ENCODE data around the gene PDE7B. TPM values are rescaled to one million over a fixed set of nuclear protein-coding genes. Genes with fewer than 3 reads are reported as not detected.

Gene PDE7B
- total RNA-seq (under 1 TPM; 0.04 to 0.24 TPM), polyA plus RNA-seq (0.07 TPM)

GRCh38 chr6:135851442-135852271 is at the start of gene PDE7B:
Gene PDE7B, plus strand, starts transcription at chr6:135851701.
- Histone ChIP-seq H3K27ac (ENCODE audit: low read depth, low read length) (no peak within 1 kb of the TSS), H3K9me3 (ENCODE audit: low read length) (no peaks in the 10 kb centered on the region), H3K4me1 (ENCODE audit: insufficient read depth, low read length) (peaks cover 8% of the 10 kb centered on the region), H3K36me3 (ENCODE audit: insufficient read depth, low read length) (no peaks in the 10 kb centered on the region), H3K4me3 (ENCODE audit: low read length) (peak within 1 kb of the TSS; percentile 42), H3K27me3 (ENCODE audit: insufficient read depth, low read length, poor library complexity, severe bottlenecking) (no peaks in the 10 kb centered on the region)
- peaks cover 3 to 5% of the 10 kb centered on the region in 2 donors for H3K27me3 Mint-ChIP-seq
- H3K4me1 Mint-ChIP-seq, result peaks cover 11 to 15% (median 11%) of the 10 kb centered on the region in 3 donors
- ChIA-PET CTCF (no interaction called here), POLR2A (no interaction called here)
- DNase-seq, result peak in 2 of 5 donors; percentile 10 to 29
- no peaks in the 10 kb centered on the region for H3K9me3 Mint-ChIP-seq
- peak within 1 kb of the TSS in 4 of 8 donors; percentile 24 to 76 (median 68) for H3K27ac Mint-ChIP-seq
- peak within 1 kb of the TSS in 6 of 7 donors; percentile 59 to 80 (median 66) for H3K4me3 Mint-ChIP-seq
- H3K36me3 Mint-ChIP-seq, result no peaks in the 10 kb centered on the region

- H3K27ac Mint-ChIP-seq, result no peak overlapping the region
- no peak overlapping the region for H3K4me3 Mint-ChIP-seq
- no peaks in the 10 kb centered on the region for H3K9me3 Mint-ChIP-seq
- no peaks in the 10 kb centered on the region for H3K36me3 ChIP-seq (ENCODE audit: insufficient read depth, low read length)
- no peak for DNase-seq
- no peaks in the 10 kb centered on the region for H3K27me3 ChIP-seq (ENCODE audit: insufficient read depth, low read length, poor library complexity, severe bottlenecking)
- H3K4me1 ChIP-seq (ENCODE audit: insufficient read depth, low read length), result no peaks in the 10 kb centered on the region
- no peak overlapping the region for H3K27ac ChIP-seq (ENCODE audit: low read depth, low read length)
- H3K36me3 Mint-ChIP-seq, result no peaks in the 10 kb centered on the region
- H3K9me3 ChIP-seq (ENCODE audit: low read length), result no peaks in the 10 kb centered on the region
- no peaks in the 10 kb centered on the region for H3K27me3 Mint-ChIP-seq
- H3K4me1 Mint-ChIP-seq, result peaks cover 2 to 11% (median 9%) of the 10 kb centered on the region in 3 donors
- ChIA-PET CTCF (no interaction called here), POLR2A (no interaction called here)
- H3K4me3 ChIP-seq (ENCODE audit: low read length), result no peak overlapping the region
Observed at GRCh38 chr6:135801755-135802465, 49.6 kb upstream of the PDE7B start.

- H3K27ac ChIP-seq (ENCODE audit: low read depth, low read length), result no peak overlapping the region
- peaks cover 0 to 1% of the 10 kb centered on the region in 2 donors for H3K27me3 Mint-ChIP-seq
- H3K36me3 Mint-ChIP-seq, result peaks cover 0 to 4% (median 0%) of the 10 kb centered on the region in 3 donors
- CTCF ChIA-PET, result no interaction called here
- no peaks in the 10 kb centered on the region for H3K27me3 ChIP-seq (ENCODE audit: insufficient read depth, low read length, poor library complexity, severe bottlenecking)
- POLR2A ChIA-PET, result no interaction called here
- H3K4me3 Mint-ChIP-seq, result no peak overlapping the region
- H3K4me1 Mint-ChIP-seq, result no peaks in the 10 kb centered on the region
- H3K36me3 ChIP-seq (ENCODE audit: insufficient read depth, low read length), result no peaks in the 10 kb centered on the region
- H3K4me3 ChIP-seq (ENCODE audit: low read length), result no peak overlapping the region
- no peak overlapping the region for H3K27ac Mint-ChIP-seq
- peaks cover 0 to 7% (median 0%) of the 10 kb centered on the region in 5 donors for H3K9me3 Mint-ChIP-seq
- no peaks in the 10 kb centered on the region for H3K4me1 ChIP-seq (ENCODE audit: insufficient read depth, low read length)
- H3K9me3 ChIP-seq (ENCODE audit: low read length), result no peaks in the 10 kb centered on the region
- DNase-seq, result no peak
Observed at GRCh38 chr6:135810486-135810885, 41.0 kb upstream of the PDE7B start.

DNA sequence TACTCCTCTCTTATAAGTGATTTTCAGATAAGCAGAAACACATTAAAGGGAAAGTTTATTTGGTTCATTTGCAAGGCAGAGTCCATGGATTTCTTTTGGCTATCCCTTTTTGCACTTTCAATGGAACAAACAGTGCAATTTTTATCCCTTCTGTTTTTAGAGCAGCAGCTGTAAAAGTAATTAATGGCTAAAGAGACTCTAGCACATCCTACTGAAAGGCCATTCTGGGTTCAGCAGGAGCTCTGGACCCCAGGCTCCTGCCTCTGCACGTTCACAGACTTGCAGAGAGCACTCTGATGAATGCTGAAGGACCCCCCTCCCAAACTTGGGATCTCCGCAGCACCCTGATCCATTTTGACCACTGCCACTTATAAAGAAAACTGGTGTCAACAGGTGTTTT is 40.3 kb upstream of the PDE7B start:
- Histone ChIP-seq H3K4me3 (ENCODE audit: low read length) (no peak overlapping the region), H3K27me3 (ENCODE audit: insufficient read depth, low read length, poor library complexity, severe bottlenecking) (no peaks in the 10 kb centered on the region), H3K4me1 (ENCODE audit: insufficient read depth, low read length) (no peaks in the 10 kb centered on the region), H3K27ac (ENCODE audit: low read depth, low read length) (no peak overlapping the region), H3K36me3 (ENCODE audit: insufficient read depth, low read length) (no peaks in the 10 kb centered on the region), H3K9me3 (ENCODE audit: low read length) (no peaks in the 10 kb centered on the region)
- no peak for DNase-seq
- Mint-ChIP-seq H3K27me3 (peaks cover 0 to 1% of the 10 kb centered on the region in 2 donors), H3K9me3 (peaks cover 0 to 7% (median 0%) of the 10 kb centered on the region in 5 donors), H3K4me1 (no peaks in the 10 kb centered on the region), H3K36me3 (peaks cover 0 to 4% (median 0%) of the 10 kb centered on the region in 3 donors), H3K4me3 (no peak overlapping the region), H3K27ac (no peak overlapping the region)
- ChIA-PET CTCF (no interaction called here), POLR2A (no interaction called here)

DNA sequence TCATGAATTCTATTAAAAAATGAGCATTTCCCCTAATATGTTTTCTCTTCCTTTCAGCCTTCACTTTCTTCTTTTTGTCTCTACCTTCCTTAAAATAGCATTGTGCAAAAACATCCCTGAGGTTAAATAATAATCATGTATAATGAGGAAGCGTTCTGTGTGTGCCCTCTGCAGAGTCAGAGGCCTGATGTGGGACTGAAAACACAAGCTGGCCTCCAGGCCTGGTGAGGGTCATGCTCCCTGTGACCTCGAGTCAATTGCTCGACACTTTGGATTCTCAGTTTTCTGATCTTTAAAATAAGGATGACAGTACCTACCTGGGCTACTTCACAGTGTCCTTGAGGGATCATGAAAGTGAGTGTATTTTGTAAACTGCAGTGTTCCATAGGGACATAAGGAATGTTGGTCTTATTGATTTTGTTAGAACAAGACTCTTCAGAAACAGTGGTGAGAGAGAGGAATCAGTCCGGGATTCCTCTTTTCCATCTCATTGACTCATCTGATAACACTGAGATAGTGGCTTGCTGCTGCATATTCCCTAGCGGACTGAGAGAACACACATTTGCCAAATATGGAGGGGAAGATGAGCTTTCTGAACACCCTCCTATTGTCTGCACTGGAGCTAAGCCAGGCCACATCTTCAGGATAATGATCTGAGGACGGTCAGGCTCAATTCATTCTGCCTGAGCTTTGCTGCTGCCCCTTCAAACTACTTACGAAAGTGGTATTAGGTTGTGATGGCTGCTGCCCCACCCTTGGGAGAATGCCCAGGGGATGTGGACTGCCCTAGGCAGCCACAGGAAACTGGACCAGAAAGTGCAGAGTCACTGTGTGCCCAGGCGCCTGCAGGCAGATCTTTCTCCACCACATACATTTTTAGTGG is 39.6 kb upstream of the PDE7B start:
- ChIA-PET POLR2A (no interaction called here), CTCF (no interaction called here)
- H3K4me1 Mint-ChIP-seq, result no peaks in the 10 kb centered on the region
- H3K9me3 ChIP-seq (ENCODE audit: low read length), result no peaks in the 10 kb centered on the region
- no peaks in the 10 kb centered on the region for H3K27me3 ChIP-seq (ENCODE audit: insufficient read depth, low read length, poor library complexity, severe bottlenecking)
- no peak overlapping the region for H3K4me3 Mint-ChIP-seq
- H3K27me3 Mint-ChIP-seq, result peaks cover 0 to 1% of the 10 kb centered on the region in 2 donors
- no peaks in the 10 kb centered on the region for H3K36me3 ChIP-seq (ENCODE audit: insufficient read depth, low read length)
- H3K9me3 Mint-ChIP-seq, result peaks cover 0 to 7% (median 0%) of the 10 kb centered on the region in 5 donors
- DNase-seq, result no peak
- H3K27ac Mint-ChIP-seq, result peak overlapping the region in 1 of 8 donors; percentile 4
- H3K4me1 ChIP-seq (ENCODE audit: insufficient read depth, low read length), result no peaks in the 10 kb centered on the region
- H3K36me3 Mint-ChIP-seq, result peaks cover 0 to 4% (median 0%) of the 10 kb centered on the region in 3 donors
- no peak overlapping the region for H3K27ac ChIP-seq (ENCODE audit: low read depth, low read length)
- no peak overlapping the region for H3K4me3 ChIP-seq (ENCODE audit: low read length)

GRCh38 chr6:135813401-135813800 is 38.1 kb upstream of the PDE7B start:
- no peak for DNase-seq
- no peak overlapping the region for H3K4me3 Mint-ChIP-seq
- peaks cover 0 to 1% of the 10 kb centered on the region in 2 donors for H3K27me3 Mint-ChIP-seq
- H3K27me3 ChIP-seq (ENCODE audit: insufficient read depth, low read length, poor library complexity, severe bottlenecking), result no peaks in the 10 kb centered on the region
- H3K36me3 ChIP-seq (ENCODE audit: insufficient read depth, low read length), result no peaks in the 10 kb centered on the region
- H3K27ac ChIP-seq (ENCODE audit: low read depth, low read length), result no peak overlapping the region
- H3K9me3 Mint-ChIP-seq, result peaks cover 0 to 7% (median 0%) of the 10 kb centered on the region in 5 donors
- CTCF ChIA-PET, result no interaction called here
- H3K36me3 Mint-ChIP-seq, result peaks cover 0 to 4% (median 0%) of the 10 kb centered on the region in 3 donors
- H3K27ac Mint-ChIP-seq, result no peak overlapping the region
- H3K4me3 ChIP-seq (ENCODE audit: low read length), result no peak overlapping the region
- H3K9me3 ChIP-seq (ENCODE audit: low read length), result no peaks in the 10 kb centered on the region
- POLR2A ChIA-PET, result no interaction called here
- H3K4me1 Mint-ChIP-seq, result no peaks in the 10 kb centered on the region
- no peaks in the 10 kb centered on the region for H3K4me1 ChIP-seq (ENCODE audit: insufficient read depth, low read length)

GRCh38 chr6:135814043-135814442 is 37.5 kb upstream of the PDE7B start:
- Histone ChIP-seq H3K27me3 (ENCODE audit: insufficient read depth, low read length, poor library complexity, severe bottlenecking) (no peaks in the 10 kb centered on the region), H3K4me3 (ENCODE audit: low read length) (no peak overlapping the region), H3K27ac (ENCODE audit: low read depth, low read length) (no peak overlapping the region), H3K9me3 (ENCODE audit: low read length) (no peaks in the 10 kb centered on the region), H3K4me1 (ENCODE audit: insufficient read depth, low read length) (no peaks in the 10 kb centered on the region), H3K36me3 (ENCODE audit: insufficient read depth, low read length) (no peaks in the 10 kb centered on the region)
- DNase-seq, result no peak
- POLR2A ChIA-PET, result no interaction called here
- Mint-ChIP-seq H3K4me1 (no peaks in the 10 kb centered on the region), H3K9me3 (peaks cover 0 to 7% (median 0%) of the 10 kb centered on the region in 5 donors), H3K27me3 (peaks cover 0 to 1% of the 10 kb centered on the region in 2 donors), H3K4me3 (no peak overlapping the region), H3K27ac (no peak overlapping the region), H3K36me3 (peaks cover 0 to 4% (median 0%) of the 10 kb centered on the region in 3 donors)
- CTCF ChIA-PET, result no interaction called here

Data from CD8-positive, alpha-beta memory T cell (primary cell).